Measurements from ENCODE around the gene APOO. TPM values are rescaled to one million over a fixed set of nuclear protein-coding genes. Genes with fewer than 3 reads are reported as not detected.
"Not testable (repeated sequence)": the region's sequence is repeated elsewhere in the genome, so short reads cannot be mapped to it uniquely, and the experiment has no call there.

Gene APOO
- total RNA-seq, 4 donors from 2014 or later: 12.1 to 37.3 (median 30.8) TPM

GRCh38 chrX:23896981-23897380, 10.8 kb downstream of the APOO start:
- Histone ChIP-seq H3K27ac (no peak overlapping the region), H3K27me3 (no peaks in the 10 kb centered on the region), H3K4me1 (peaks cover 13 to 21% of the 10 kb centered on the region in 2 donors), H3K36me3 (no peaks in the 10 kb centered on the region), H3K9me3 (no peaks in the 10 kb centered on the region), H3K4me3 (no peak overlapping the region)
- DNase-seq (no peak), ATAC-seq (no peak)
- in situ Hi-C loops (cut with MboI; ENCODE audit: low sequenced_read_pairs in 4 of 4) (no loop called here), intact Hi-C loops (cut with DNase I; ENCODE audit: low total_unique reads) (no loop called here)
- TF ChIP-seq POLR2A (IDR thresholded peaks at IDR 0.05) (no peak), CTCF (IDR thresholded peaks at IDR 0.05 in 4 of 5, conservative IDR thresholded peaks at IDR 0.05 in 1 of 5) (no peak)

- H3K36me3 ChIP-seq; DNase-seq; in situ Hi-C loops (cut with MboI; ENCODE audit: low sequenced_read_pairs in 4 of 4): not testable (repeated sequence)
Observed at GRCh38 chrX:23896539-23896938, 11.2 kb downstream of the APOO start.

GRCh38 chrX:23894993-23895392, 12.7 kb downstream of the APOO start:
- intact Hi-C loops (cut with DNase I; ENCODE audit: low total_unique reads): not testable (repeated sequence)

More at GRCh38 chrX:23896539-23896938, 11.2 kb downstream of the APOO start:
- H3K9me3 ChIP-seq; intact Hi-C loops (cut with DNase I; ENCODE audit: low total_unique reads); H3K27ac ChIP-seq; ATAC-seq; H3K4me3 ChIP-seq; H3K27me3 ChIP-seq: not testable (repeated sequence)
- peaks cover 13 to 17% of the 10 kb centered on the region in 2 donors for H3K4me1 ChIP-seq

GRCh38 chrX:23890933-23891332, 16.8 kb downstream of the APOO start:
- no peaks in the 10 kb centered on the region for H3K4me1 ChIP-seq
- no peaks in the 10 kb centered on the region for H3K27me3 ChIP-seq
- no peak overlapping the region for H3K4me3 ChIP-seq
- intact Hi-C loops (cut with DNase I; ENCODE audit: low total_unique reads) (no loop called here), in situ Hi-C loops (cut with MboI; ENCODE audit: low sequenced_read_pairs in 4 of 4) (no loop called here)
- no peak for ATAC-seq
- H3K9me3 ChIP-seq: no peaks in the 10 kb centered on the region
- no peak for DNase-seq
- H3K27ac ChIP-seq: no peak overlapping the region
- H3K36me3 ChIP-seq: no peaks in the 10 kb centered on the region
- TF ChIP-seq CTCF (IDR thresholded peaks at IDR 0.05 in 4 of 5, conservative IDR thresholded peaks at IDR 0.05 in 1 of 5) (no peak), POLR2A (IDR thresholded peaks at IDR 0.05) (no peak)

More at GRCh38 chrX:23894993-23895392, 12.7 kb downstream of the APOO start:
- H3K9me3 ChIP-seq; ATAC-seq; H3K4me1 ChIP-seq; DNase-seq; H3K27me3 ChIP-seq; H3K4me3 ChIP-seq; H3K27ac ChIP-seq; H3K36me3 ChIP-seq; in situ Hi-C loops (cut with MboI; ENCODE audit: low sequenced_read_pairs in 4 of 4): not testable (repeated sequence)

- no peak for ATAC-seq
- intact Hi-C loops (cut with DNase I; ENCODE audit: low total_unique reads): no loop called here
Observed at GRCh38 chrX:23888887-23889501, 18.7 kb downstream of the APOO start.

More at GRCh38 chrX:23888887-23889501, 18.7 kb downstream of the APOO start:
- DNase-seq: no peak
- no peaks in the 10 kb centered on the region for H3K9me3 ChIP-seq
- no peaks in the 10 kb centered on the region for H3K36me3 ChIP-seq
- TF ChIP-seq CTCF (IDR thresholded peaks at IDR 0.05 in 4 of 5, conservative IDR thresholded peaks at IDR 0.05 in 1 of 5) (no peak), POLR2A (IDR thresholded peaks at IDR 0.05) (no peak)
- in situ Hi-C loops (cut with MboI; ENCODE audit: low sequenced_read_pairs in 4 of 4): no loop called here
- no peak overlapping the region for H3K4me3 ChIP-seq
- no peaks in the 10 kb centered on the region for H3K27me3 ChIP-seq
- H3K4me1 ChIP-seq: no peaks in the 10 kb centered on the region
- H3K27ac ChIP-seq: no peak overlapping the region

All from gastrocnemius medialis (tissue), 4 donors.